Lower leg skin (tissue), 4 donors: ENCODE results near the gene NCOA3. TPM values are rescaled to one million over a fixed set of nuclear protein-coding genes. Genes with fewer than 3 reads are reported as not detected.

Experiments
- DNase-seq, 2 donors: peaks; one replicate each; pipeline ENCODE4 v3.0.0-alpha.2; 2019; ENCODE audit warnings: low spot score in 2 of 2
- H3K4me3 ChIP-seq: fragments of 200-600 bp; sonication (generic); 2 replicates; pipeline ENCODE4 v1.5.1; 2017; ENCODE audit warnings: mild to moderate bottlenecking, low read depth; ENCODE audit not compliant: poor library complexity, severe bottlenecking
- POLR2A ChIP-seq, 2 donors: fragments of 450-650 bp; IDR thresholded peaks; one replicate each; pipeline ENCODE4 v1.6.1; 2016 to 2017; ENCODE audit warnings: antibody characterized with exemption in 2 of 2, mild to moderate bottlenecking in 1 of 2, moderate library complexity in 1 of 2
- WGBS, 2 donors: methylation state at CpG; one replicate each; pipeline ENCODE4 v1.1.5; 2018; 5-methylcytosine and 5-hydroxymethylcytosine counted together
- intact Hi-C: fragments of 100-400 bp; cut with DNase I; formaldehyde crosslinking; loops from one replicate; pipeline ENCODE4 v1.15.0; 2023; ENCODE audit warnings: low total_unique reads
- total RNA-seq, 4 donors: library from RNA; depleted of rRNA; stranded (reverse); fragments of >200 nt; gene quantifications; one replicate each; pipeline ENCODE4 v1.1.0, GENCODE V29; 2016
- TF ChIP-seq, protein P1 (sequence below), 3 donors: fragments of 450-650 bp; IDR thresholded peaks; one replicate each; pipeline ENCODE4 v1.5.1; 2016; ENCODE audit warnings: antibody characterized with exemption in 3 of 3, mild to moderate bottlenecking in 3 of 3, moderate library complexity in 2 of 3

NCOA3 gene
- total RNA-seq, 4 donors from 2014 or later, result 43.6 to 55.0 (median 49.5) TPM

- TF ChIP-seq, protein P1, sequence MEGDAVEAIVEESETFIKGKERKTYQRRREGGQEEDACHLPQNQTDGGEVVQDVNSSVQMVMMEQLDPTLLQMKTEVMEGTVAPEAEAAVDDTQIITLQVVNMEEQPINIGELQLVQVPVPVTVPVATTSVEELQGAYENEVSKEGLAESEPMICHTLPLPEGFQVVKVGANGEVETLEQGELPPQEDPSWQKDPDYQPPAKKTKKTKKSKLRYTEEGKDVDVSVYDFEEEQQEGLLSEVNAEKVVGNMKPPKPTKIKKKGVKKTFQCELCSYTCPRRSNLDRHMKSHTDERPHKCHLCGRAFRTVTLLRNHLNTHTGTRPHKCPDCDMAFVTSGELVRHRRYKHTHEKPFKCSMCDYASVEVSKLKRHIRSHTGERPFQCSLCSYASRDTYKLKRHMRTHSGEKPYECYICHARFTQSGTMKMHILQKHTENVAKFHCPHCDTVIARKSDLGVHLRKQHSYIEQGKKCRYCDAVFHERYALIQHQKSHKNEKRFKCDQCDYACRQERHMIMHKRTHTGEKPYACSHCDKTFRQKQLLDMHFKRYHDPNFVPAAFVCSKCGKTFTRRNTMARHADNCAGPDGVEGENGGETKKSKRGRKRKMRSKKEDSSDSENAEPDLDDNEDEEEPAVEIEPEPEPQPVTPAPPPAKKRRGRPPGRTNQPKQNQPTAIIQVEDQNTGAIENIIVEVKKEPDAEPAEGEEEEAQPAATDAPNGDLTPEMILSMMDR (IDR thresholded peaks at IDR 0.05), result no peak
- TF ChIP-seq POLR2A (IDR thresholded peaks at IDR 0.05), result no peak
- 84 to 94% methylated on average over 20 of the region's 20 CpGs for WGBS, 2 donors
- intact Hi-C loops, result loop anchor here (2.0 kb wide), 1 partner anchor 945 kb away; no protein-coding TSS in a partner anchor
- no peak for DNase-seq
- H3K4me3 ChIP-seq, result no peak overlapping the region
Observed at GRCh38 chr20:47676219-47676721, 174.6 kb downstream of the NCOA3 start.

DNA sequence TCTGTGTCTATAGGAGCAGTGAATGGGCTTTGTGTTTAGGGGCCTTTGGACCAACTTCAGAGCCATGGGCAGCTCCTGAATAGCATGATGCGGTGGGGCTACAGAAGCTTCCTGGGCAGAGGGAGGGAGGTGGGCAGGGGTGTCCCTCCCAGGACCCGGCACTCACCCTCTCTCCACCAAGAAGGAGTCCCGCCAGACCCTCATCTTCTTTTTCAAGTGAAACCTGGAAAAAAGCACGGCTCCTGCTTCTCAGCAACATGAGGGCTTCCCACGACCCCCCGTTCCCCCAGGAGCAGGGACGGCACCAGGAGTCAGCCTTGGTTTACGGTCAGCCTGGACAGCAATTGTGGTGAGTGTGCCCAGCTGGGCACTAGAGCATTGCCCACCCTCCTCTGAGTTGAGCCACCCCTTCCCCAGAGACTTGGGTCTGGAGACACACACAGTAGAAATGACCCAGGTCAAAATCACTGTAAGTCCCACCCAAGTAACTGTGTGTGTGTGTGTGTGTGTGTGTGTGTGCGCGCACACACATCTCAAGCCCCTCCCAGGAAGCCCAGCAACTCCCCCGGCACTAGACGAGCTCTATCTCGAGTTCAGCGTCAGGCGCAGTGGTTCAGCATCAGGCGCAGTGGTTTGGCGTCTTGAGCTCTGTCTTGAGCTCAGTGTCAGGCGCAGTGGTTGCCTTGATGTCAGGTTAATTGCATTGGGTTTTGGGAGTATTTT lies 175.4 kb downstream of the NCOA3 start:
- TF ChIP-seq, protein P1 (IDR thresholded peaks at IDR 0.05), result no peak
- no peak for TF ChIP-seq POLR2A (IDR thresholded peaks at IDR 0.05)
- 81 to 83% methylated on average over 16 to 17 of the region's 18 CpGs for WGBS, 2 donors
- intact Hi-C loops, result loop anchor here (2.0 kb wide), 1 partner anchor 944 kb away; no protein-coding TSS in a partner anchor
- no peak for DNase-seq
- H3K4me3 ChIP-seq, result no peak overlapping the region

- 53 to 57% methylated on average over 12 to 15 of the region's 15 CpGs for WGBS, 2 donors
- no peak for DNase-seq
Observed at GRCh38 chr20:47677635-47678453, 176.2 kb downstream of the NCOA3 start.

DNA sequence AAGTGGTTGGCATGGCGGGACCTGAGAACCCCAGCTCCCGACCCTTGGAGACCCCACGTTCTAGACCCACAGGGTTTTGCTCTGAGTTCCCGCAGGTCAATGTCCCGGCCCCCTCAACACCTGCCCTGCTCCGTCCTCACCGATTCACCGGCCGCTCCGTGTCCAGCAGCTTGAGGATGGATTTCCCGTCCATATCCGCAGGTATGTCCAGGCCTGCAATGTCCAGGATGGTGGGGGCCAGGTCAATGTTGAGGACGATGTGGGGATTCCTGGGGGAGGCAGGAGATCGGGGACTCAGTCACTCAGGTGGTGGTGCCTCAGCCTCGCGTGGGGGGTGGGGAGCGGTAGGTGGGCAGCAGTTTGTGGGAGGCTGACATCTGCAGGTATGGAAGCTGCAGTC lies 176.8 kb downstream of the NCOA3 start:
- WGBS, 2 donors, result 92 to 95% methylated on average over 17 of the region's 17 CpGs
- no peak for DNase-seq
- intact Hi-C loops, result no loop called here

More at GRCh38 chr20:47677635-47678453, 176.2 kb downstream of the NCOA3 start:
- TF ChIP-seq POLR2A (IDR thresholded peaks at IDR 0.05), result no peak
- TF ChIP-seq, protein P1 (IDR thresholded peaks at IDR 0.05), result peak in 1 of 3 donors; percentile 26
- H3K4me3 ChIP-seq, result no peak overlapping the region
- intact Hi-C loops, result loop anchor here (2.0 kb wide), 1 partner anchor 943 kb away; no protein-coding TSS in a partner anchor

GRCh38 chr20:47679462-47679861 lies 177.8 kb downstream of the NCOA3 start:
- no peak for DNase-seq
- no peak overlapping the region for H3K4me3 ChIP-seq
- WGBS, 2 donors, result 92 to 99% methylated on average over 3 to 4 of the region's 4 CpGs
- TF ChIP-seq, protein P1 (IDR thresholded peaks at IDR 0.05), result no peak
- no peak for TF ChIP-seq POLR2A (IDR thresholded peaks at IDR 0.05)
- intact Hi-C loops, result no loop called here

More for the DNA sequence above, 176.8 kb downstream of the NCOA3 start:
- H3K4me3 ChIP-seq, result no peak overlapping the region
- TF ChIP-seq POLR2A (IDR thresholded peaks at IDR 0.05), result no peak
- TF ChIP-seq, protein P1 (IDR thresholded peaks at IDR 0.05), result no peak
